HG03135 (cell line): Measurements from ENCODE around the gene MEF2C.
"Not testable (repeated sequence)": the region's sequence is repeated elsewhere in the genome, so short reads cannot be mapped to it uniquely, and the experiment has no call there.

ENCODE experiments used
- ATAC-seq: cut with Tn5 transposase; IDR thresholded peaks from one replicate; pipeline ENCODE4 v1.9.1; 2021; ENCODE audit warnings: mild to moderate bottlenecking, moderate library complexity; ENCODE audit not compliant: unreplicated experiment

Gene MEF2C

DNA sequence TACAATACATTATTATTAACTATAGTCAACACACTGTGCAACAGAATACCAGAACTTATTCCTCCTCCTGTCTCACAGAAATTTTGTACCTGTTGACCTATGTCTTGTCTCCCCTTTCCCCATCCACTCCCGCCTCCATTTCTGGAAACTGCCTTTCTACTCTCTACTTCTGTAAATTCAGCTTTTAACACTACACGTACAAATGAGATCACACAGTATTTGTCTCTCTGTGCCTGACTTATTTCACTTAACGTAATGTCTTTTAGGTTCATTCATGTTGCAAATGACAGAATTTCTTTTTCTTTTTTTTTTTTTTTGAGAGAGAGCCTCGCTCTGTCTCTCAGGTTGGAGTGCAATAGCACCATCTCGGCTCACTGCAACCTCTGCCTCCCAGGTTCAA is 19.5 kb downstream of the MEF2C start:
- no peak for ATAC-seq

DNA sequence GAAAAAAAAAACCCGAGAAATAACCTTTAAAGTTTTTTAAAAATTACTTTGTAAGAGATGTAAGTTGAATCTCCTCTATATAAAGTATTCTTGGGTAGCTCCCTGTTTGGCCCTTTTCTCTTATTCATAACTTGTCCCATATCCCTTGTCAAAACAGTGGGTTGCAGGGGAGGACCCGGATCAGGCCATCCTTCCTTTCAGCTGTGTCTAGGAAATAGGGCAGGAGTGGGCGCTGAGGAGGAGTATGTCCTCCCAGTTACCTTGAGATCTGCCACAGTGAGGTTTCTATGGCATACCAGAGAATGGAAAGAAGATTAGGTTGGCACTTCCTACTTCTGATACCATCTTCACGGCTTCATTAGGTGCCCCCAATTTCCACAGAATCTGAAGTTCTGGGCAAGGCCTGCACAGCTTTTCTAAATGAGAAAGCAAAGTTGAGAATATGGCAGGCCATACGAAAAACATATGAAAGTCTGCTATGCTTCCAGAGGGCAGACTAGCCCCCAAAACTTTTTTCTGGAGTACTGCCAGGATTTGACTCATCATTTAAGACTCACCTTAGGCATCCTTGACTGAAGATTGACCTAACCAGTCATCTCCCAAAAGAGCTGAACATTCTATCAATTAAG is 20.3 kb downstream of the MEF2C start:
- ATAC-seq, result no peak

DNA sequence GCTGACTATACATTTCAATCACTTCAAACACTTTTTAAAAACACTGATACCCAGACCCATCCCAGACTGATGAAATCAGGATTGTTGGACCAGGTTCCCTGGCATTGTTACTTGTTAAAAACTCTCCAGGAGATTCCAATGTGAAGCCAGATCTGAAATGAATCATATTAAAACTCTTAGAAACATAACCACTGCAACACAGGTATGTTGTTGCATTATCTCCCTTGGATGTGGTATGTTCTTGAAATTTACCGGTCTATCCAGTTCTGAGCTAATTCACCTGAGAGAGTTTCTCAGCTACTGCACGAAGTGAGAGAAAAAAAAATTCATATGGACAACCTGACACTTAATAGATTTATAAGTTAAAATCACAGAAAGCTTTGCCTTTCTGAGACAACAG is 21.8 kb downstream of the MEF2C start:
- no peak for ATAC-seq

DNA sequence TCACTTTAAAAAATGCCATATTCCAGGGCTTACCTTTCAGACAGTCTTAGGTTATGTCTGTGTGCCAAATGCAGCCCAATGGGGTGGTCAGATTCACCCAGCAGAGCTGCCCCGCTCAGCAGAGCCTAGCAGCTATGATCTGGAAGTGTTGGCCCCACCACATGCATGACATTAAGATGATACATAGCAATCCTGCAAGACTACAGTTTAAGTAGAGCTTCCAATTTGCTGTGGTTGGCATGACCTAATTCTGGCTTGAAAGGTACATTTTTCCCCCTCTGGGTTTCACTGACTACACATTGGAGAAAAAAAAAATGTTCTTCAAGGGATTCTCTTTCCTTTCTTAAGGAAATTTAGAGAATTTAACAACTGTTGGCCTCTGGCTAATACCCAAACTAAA is 22.5 kb downstream of the MEF2C start:
- ATAC-seq, result no peak

DNA sequence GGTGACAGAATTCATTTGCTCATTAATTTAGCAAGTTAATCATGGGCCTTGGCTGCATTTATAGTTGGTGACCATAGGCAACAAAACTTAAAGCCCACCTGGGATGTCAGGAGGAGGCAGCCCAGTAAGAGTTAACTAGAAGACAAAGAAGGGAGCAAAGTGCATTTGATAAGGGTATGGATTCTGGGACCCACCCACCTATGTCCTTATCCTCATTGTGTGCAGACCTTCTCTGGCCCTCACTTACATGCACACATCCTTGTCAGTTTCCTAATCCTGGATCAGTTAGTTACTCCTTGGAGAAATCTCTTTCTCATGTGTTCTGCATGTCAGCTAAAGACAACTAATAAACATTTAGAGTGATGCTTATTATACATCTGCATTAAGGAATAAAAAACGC is 24.6 kb downstream of the MEF2C start:
- ATAC-seq, result no peak

DNA sequence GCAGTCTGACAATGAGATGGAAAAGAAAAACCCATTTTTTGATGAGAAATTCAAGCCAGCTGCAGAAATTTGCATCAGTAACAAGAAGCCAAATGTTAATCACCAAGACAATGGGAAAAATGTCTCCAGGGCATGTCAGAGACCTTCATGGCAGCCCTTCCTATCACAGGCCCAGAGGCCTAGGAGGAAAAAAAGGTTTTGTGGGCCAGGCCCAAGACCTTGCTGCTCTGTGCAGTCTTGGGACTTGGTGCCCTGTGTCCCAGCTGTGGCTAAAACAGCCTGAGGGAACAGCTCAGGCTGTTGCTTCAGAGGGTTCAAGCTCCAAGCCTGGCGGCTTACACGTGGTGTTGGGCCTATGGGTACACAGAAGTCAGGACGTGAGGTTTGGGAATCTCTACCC is 26.6 kb downstream of the MEF2C start:
- ATAC-seq, result not testable (repeated sequence)

DNA sequence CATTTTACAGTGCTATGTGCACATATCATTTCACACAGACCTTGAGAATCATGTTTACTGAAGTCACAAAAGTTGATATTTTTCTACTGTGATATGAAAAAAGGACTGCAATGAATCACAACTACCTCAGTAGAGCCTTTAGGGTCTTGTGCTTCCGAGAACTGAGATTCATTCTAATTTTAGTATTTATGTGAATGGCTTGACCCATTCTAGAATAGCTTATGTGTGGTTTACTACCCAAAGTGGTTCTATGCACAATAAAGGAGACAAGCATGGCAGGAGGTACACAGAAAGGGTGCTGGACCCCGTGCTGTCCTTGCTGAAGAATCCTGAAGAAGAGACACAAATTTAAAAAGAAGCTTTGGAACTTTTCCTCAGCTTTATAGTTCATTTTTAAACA is 28.2 kb downstream of the MEF2C start:
- ATAC-seq, result no peak

DNA sequence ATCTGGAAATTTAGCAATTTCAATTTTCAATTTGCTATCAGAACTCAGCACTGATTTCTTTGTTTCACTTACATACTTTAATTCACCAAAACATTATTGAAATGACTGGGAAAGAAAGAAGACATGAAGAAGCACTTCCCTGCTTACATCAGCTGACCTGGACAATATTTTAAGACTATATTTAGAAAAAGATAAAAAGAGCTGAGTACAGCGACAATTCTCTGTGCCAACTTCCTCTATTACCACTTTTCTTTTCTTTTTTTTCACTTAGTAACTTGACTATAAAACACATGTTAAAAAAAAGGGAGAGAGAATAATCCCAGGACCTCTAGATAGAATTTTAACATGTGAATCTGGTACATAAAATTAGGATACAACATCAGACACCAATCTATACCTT is 35.6 kb downstream of the MEF2C start:
- no peak for ATAC-seq

DNA sequence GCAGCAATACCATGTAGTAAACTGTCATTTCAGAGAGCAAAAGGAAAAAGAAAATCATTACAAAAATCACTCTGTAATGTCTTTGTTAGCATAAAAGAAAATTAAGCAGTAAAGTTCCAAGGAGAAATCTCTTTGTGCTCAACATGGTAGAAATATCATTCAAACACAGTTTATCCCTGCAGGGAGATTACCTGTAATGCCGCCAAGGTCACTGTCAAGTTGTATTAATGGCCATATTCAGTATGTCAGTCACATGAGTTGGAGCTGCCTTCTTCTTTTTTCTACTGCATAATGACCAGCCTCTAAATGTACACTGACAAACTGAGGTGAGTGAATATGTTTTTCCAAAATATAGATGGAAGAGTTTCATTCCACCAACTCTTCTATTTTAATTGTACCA is 36.5 kb downstream of the MEF2C start:
- no peak for ATAC-seq

DNA sequence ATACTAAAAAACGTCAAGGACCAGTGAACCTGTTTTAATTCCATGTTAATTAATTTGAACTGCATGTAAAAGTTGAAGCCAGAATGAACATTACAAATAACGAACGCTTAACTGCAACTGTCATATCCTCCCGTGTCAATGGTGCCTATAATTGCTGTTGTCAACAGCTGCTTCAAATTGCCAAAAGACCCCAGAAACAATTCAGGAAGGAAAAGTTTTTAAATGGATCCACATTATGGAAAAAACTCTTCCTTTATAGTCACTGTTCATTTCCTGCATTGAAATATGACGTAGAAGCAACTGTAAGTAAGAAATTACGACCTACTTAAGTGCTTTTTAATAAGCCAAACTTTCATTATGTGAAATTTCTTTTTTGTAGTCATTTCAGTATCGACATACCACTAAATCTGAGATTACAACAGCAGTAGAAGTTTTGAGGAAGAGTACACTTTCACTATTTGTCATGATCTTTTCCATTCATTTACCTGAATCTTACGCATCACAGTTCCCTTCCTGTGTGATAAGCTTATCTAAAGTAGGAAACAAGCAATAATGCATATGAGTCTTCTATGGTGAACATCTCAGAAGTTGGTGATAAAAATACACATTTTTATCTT is 37.8 kb downstream of the MEF2C start:
- ATAC-seq, result peak; percentile 85

DNA sequence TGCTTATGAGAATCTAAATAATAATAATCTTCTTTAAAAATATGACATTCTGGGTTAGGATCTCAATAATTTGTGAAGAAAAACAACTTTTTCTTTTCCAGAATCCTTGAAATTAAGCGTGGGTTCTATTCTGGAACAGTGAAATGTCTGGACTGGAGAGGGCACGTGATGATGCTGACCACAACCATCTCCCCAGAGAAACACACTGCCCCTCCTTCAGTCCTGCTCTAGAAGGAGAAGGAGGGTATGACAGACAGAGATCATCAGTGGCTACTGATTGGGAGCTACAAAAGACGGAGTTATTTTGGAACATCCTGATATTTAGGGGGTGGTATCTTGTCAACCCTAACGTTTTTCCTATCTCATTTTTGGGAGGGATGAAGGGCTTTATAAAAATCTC is 40.2 kb downstream of the MEF2C start:
- ATAC-seq, result no peak

DNA sequence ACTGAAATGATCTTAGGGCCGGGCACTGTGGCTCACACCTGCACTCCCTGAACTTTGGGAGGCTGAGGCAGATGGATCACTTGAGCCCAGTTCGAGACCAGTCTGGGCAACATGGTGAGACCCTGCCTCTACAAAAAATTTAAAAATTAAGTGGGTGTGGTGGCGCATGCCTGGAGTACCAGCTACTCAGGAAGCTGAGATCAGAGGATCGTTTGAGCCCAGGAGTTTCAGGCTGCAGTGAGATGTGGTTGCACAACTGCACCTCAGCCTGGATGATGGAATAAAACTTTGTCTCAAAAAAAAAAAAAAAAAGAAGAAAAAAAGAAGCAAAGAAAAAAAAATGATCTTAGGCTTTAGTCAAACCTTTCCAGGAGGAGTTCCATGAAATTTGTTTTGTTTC is 41.8 kb downstream of the MEF2C start:
- no peak for ATAC-seq

DNA sequence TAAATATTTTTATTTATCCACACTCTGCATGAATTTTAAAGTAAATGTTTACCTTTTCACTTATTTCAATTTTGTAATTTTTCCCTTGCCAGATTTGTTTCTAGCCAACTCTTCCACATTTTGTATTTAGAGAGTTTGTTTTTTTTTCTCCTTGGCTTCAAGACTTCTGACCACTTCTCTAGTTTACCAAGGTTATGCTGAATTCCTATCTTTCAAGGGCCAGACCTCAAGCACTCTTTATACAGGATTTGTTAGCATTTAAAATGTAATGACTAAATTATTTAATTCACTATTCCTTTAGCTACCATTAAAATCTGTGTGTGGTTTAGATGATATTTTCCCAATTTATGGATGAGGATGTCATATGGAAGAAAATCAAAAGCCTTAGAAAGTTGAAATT is 42.5 kb downstream of the MEF2C start:
- no peak for ATAC-seq

DNA sequence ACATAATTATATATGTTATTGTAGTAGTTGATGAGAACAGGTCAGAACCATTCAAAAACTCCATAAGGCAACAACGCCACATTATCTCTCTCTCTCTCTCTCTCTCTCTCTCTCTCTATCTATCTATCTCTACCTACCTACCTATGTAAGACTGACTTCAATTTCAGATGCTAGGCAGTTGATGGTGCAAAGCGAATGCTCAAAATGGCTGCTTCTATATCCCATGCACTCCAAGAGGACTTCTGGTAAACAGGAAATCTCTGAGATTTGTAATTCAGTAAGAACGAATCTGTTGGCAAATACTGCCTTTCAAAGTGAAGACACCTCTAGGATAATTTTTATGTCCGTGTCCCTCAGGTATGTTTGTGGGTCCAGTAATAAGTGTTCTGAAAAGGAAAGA is 43.7 kb downstream of the MEF2C start:
- no peak for ATAC-seq

DNA sequence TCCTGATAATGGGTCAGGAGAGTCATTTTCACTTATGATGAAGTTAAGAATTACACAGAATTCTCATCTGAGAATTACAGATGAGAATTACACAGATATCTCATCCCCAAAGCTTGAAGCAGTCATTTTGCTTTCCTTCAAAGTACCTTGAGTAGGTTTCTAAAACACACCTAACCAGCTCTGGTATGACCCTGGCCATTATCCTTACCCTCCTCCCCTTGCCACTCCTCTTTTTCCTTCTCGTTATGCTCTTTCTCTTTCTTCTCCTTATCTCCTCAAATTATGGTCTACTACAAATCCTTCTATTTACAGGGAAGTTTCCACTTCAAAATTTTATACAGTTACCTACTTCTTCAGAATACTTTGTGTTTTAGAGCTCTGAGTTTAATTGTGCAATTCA is 44.5 kb downstream of the MEF2C start:
- no peak for ATAC-seq

DNA sequence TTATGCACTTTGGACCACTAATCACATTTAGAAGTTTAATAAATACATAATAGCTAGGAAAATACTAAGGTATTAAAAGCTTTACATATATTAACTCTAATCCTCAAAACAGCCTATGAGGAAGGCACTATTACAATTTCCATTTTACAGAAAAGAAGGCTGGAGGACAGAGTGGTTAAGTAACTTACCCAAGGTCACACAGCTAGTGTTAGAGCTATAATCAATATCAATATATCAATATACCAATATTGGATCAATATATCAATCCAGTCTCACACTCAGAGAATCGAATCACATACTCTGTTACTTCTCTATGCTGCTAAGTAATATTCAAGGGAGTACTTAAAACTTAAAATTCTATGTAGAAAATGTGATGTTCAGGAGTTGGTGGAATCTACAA is 45.2 kb downstream of the MEF2C start:
- ATAC-seq, result no peak

DNA sequence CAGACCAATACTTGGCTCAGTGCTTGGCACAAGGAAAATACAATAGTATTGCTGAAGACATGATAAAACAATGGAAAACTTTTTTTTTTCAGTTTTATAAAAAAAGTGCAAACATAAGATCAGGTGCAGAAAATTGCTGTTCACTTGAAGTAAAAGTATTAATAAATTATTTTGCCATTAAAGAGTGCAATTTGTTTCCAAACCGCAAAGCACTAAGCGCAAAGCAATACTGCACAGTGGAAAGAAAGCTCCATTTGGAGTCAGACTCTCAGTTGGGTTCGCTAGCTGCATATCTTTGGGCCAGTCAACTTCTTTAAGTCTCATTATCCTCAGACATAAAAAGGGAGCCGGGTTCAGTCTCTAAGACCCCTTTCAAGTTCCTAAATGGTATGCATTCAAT is 45.8 kb downstream of the MEF2C start:
- no peak for ATAC-seq

DNA sequence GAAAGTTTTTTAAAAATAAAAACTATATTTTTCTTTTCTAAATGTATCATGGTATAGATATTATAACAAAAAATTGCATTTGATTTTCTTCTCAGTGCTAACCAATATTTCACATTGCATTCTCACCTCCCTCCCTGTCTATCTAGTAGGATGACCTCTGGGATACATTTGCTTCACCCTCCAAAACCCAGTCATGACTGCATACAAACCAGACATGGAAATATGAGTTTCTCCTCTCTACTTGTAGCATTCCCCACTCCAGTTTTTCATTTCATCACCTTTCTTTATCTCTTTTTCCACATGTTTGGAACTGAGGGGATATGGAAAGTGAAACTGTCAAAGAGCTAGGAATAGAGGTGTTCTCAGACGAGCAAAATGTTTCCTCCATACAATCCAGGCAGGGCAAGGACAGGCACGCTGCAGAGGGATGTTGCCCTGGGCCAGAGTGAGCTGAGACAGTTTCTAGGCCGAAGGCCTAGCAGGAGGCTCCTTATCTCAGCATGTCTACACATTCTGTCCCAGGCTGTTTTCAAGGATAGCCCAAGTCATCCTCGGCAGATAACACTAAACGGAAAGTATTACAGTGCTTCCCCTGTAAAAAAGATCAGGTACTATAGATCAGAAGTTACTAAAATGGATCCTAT is 46.7 kb downstream of the MEF2C start:
- ATAC-seq, result no peak

DNA sequence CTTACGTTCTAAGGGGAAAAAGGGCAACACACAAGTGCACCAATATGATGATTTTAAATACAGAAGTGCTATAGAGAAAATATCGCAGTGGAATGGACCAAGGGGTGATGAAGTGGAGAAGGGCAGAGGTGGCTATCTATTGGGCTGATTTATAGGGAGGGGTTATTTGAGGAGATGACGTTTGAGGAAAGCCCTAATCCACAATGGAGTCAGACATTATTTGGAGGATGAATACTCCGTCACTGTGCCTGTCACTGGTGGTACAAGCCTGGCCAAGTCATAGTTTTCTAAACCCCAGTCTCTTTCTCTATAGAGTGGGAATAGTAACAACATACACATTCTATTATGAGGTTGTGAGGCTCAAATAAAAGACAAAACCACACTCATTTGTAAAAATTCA is 48.5 kb downstream of the MEF2C start:
- ATAC-seq, result no peak

DNA sequence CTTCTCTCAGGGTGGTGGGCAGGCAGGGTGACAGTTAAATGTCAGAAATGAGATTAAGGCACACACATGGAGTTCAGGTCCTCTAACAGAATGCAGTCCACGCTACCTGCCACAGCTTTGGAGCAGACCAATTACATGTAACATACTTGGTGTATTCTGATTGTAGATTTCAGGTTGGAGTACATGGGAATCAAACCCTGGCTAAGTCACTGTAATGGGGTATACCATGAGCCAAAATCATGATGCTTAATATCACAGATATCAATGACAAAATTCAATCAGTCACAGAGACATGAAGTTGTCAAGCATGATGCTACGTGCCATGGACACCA is 48.9 kb downstream of the MEF2C start:
- ATAC-seq, result no peak

DNA sequence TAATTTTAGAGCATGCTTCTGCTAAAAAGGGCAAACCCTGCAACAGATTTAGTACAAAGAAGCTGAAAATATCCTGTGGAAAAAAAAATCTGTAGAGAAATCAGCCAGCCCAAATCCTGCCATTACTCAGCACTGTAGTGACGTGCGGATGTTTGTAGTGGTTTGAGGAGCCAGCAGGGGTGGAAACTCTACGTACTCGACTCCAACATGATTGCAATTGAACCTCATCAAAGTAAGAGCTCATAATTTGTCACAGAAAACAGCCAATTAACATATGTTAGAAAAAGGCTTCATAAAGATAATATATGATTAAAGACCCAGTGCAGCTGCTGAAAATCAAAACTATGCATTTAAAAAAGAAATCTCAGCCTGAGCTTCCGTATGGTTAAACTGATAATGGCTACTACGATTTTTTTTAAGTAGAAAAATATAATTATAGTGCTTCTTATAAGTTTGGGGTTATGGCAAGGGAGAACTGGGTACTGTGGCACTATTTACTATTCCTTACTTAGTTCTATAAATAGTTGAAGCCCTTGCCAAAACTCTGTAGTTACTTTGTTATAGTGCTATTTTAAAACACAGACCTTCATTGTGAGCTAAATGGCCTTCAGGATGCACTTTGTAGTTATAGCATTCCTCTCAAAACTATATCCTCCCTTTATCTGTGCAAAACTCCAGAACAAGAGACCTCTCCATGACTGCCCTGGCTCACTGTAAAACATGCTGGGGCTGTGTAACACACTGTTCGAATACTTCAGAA is 49.4 kb downstream of the MEF2C start:
- peak; percentile 41 for ATAC-seq

DNA sequence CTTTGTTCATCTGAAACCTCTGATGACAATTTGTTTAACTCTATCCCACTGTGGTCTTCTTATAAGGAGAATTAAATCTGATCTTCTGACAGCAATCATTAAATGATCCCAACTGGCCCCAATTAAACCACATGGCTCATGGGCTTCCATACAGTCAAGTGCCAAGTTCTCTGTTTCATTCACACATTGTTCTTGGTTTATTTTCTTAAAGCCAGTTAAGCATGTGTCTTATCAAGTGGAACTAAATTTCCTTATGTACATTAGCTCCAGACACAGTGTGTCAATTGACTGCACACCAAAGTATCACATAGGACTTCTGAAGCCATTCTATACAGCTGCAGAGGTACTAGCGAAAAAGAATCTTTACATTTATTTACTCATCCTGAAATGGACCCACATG is 51.2 kb downstream of the MEF2C start:
- no peak for ATAC-seq
